HPDE6-E6E7 (cell line): ENCODE measurements around the gene STK32B.
"Not testable (repeated sequence)": the region's sequence is repeated elsewhere in the genome, so short reads cannot be mapped to it uniquely, and the experiment has no call there.

ENCODE experiments used
- DNase-seq: peaks from one replicate; pipeline ENCODE4 v3.0.0; 2011; ENCODE audit warnings: missing footprints; ENCODE audit errors: extremely low spot score

The STK32B gene

GRCh38 chr4:5160668-5161067 is 109.4 kb downstream of the STK32B start:
- no peak for DNase-seq

GRCh38 chr4:5162909-5163508 is 111.7 kb downstream of the STK32B start:
- no peak for DNase-seq

GRCh38 chr4:5164221-5164912 is 113.1 kb downstream of the STK32B start:
- no peak for DNase-seq

- DNase-seq = no peak
These were observed 114.4 kb downstream of the STK32B start for GRCh38 chr4:5165420-5166369.

GRCh38 chr4:5166377-5166776 is 115.1 kb downstream of the STK32B start:
- no peak for DNase-seq

GRCh38 chr4:5168891-5169290 is 117.6 kb downstream of the STK32B start:
- DNase-seq = no peak

GRCh38 chr4:5175836-5176235 is 124.6 kb downstream of the STK32B start:
- not testable (repeated sequence) for DNase-seq

- no peak for DNase-seq
These were observed 133.3 kb downstream of the STK32B start for GRCh38 chr4:5184606-5185005.

- DNase-seq = no peak
These were observed 134.3 kb downstream of the STK32B start for GRCh38 chr4:5185551-5185950.

- DNase-seq = no peak
These were observed 135.2 kb downstream of the STK32B start for GRCh38 chr4:5186271-5187064.

GRCh38 chr4:5188130-5188529 is 136.8 kb downstream of the STK32B start:
- no peak for DNase-seq

GRCh38 chr4:5191831-5192230 is 140.6 kb downstream of the STK32B start:
- no peak for DNase-seq

GRCh38 chr4:5192271-5192670 is 141.0 kb downstream of the STK32B start:
- no peak for DNase-seq

- DNase-seq = no peak
These were observed 141.4 kb downstream of the STK32B start for GRCh38 chr4:5192678-5193077.

GRCh38 chr4:5198656-5199541 is 147.6 kb downstream of the STK32B start:
- DNase-seq = no peak

GRCh38 chr4:5199912-5200311 is 148.6 kb downstream of the STK32B start:
- no peak for DNase-seq

- DNase-seq = no peak
These were observed 149.2 kb downstream of the STK32B start for GRCh38 chr4:5200513-5200912.

GRCh38 chr4:5203309-5203992 is 152.2 kb downstream of the STK32B start:
- no peak for DNase-seq

GRCh38 chr4:5203993-5204310 is 152.7 kb downstream of the STK32B start:
- no peak for DNase-seq

GRCh38 chr4:5204781-5205180 is 153.5 kb downstream of the STK32B start:
- DNase-seq = no peak
